ENCODE measurements around the gene LIF. TPM values are rescaled to one million over a fixed set of nuclear protein-coding genes. Genes with fewer than 3 reads are reported as not detected.
A peak's percentile ranks its signal among the peaks of the same experiment; 100 is the strongest.
"Not testable (repeated sequence)": the region's sequence is repeated elsewhere in the genome, so short reads cannot be mapped to it uniquely, and the experiment has no call there.

LIF gene
- total RNA-seq, 3 donors from 2014 or later (not counting 1 experiment from before 2014, with no cell fraction given), result 2.0 to 2.7 (median 2.6) TPM

GRCh38 chr22:30202531-30203006 is 44.0 kb downstream of the LIF start:
- no peak overlapping the region for H3K4me3 ChIP-seq (ENCODE audit: low read length)
- H3K9me3 ChIP-seq (ENCODE audit: control insufficient read depth, insufficient read depth, low read length), result no peaks in the 10 kb centered on the region
- Mint-ChIP-seq H3K4me1 (peaks cover under 1 to 6% of the 10 kb centered on the region in 2 donors), H3K9me3 (no peaks in the 10 kb centered on the region), H3K27ac (no peak overlapping the region), H3K27me3 (ENCODE audit: low read depth in 2 of 2) (no peaks in the 10 kb centered on the region), H3K36me3 (no peaks in the 10 kb centered on the region), H3K4me3 (no peak overlapping the region)
- no peak overlapping the region for H3K27ac ChIP-seq (ENCODE audit: low read length)
- DNase-seq (no peak), ATAC-seq (no peak)
- H3K4me1 ChIP-seq (ENCODE audit: control insufficient read depth, insufficient read depth, low read length), result no peaks in the 10 kb centered on the region
- no peaks in the 10 kb centered on the region for H3K27me3 ChIP-seq (ENCODE audit: control insufficient read depth, insufficient read depth, low read length)
- intact Hi-C loops (cut with micrococcal nuclease), result no loop called here
- 83% methylated on average over 9 of the region's 9 CpGs for WGBS (ENCODE audit: insufficient coverage)
- TF ChIP-seq, protein P1, sequence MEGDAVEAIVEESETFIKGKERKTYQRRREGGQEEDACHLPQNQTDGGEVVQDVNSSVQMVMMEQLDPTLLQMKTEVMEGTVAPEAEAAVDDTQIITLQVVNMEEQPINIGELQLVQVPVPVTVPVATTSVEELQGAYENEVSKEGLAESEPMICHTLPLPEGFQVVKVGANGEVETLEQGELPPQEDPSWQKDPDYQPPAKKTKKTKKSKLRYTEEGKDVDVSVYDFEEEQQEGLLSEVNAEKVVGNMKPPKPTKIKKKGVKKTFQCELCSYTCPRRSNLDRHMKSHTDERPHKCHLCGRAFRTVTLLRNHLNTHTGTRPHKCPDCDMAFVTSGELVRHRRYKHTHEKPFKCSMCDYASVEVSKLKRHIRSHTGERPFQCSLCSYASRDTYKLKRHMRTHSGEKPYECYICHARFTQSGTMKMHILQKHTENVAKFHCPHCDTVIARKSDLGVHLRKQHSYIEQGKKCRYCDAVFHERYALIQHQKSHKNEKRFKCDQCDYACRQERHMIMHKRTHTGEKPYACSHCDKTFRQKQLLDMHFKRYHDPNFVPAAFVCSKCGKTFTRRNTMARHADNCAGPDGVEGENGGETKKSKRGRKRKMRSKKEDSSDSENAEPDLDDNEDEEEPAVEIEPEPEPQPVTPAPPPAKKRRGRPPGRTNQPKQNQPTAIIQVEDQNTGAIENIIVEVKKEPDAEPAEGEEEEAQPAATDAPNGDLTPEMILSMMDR (IDR thresholded peaks at IDR 0.05), result no peak
- H3K36me3 ChIP-seq (ENCODE audit: control insufficient read depth, insufficient read depth, low read length), result no peaks in the 10 kb centered on the region

DNA sequence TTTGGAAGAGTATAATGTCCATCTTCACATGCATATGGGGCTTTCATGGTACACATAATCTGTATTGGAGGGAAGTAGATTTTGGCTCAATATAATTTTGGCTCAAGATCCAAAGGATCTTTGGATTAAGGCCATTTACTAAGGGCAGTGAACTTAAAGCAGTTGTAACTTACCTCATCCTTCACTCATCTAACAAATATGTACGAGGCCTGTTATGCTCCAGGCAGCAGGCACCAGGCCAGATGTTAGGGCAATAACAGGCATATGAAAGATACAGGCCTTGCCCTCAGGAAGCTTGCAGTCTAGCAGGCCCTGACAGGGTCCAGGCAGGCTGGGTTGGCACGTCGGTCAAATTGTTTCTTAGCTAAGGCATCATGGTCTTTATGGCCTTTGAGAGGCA is 44.6 kb downstream of the LIF start:
- no peaks in the 10 kb centered on the region for H3K27me3 ChIP-seq (ENCODE audit: control insufficient read depth, insufficient read depth, low read length)
- H3K36me3 Mint-ChIP-seq, result no peaks in the 10 kb centered on the region
- H3K4me1 Mint-ChIP-seq, result peaks cover 7 to 12% of the 10 kb centered on the region in 2 donors
- peaks cover 4% of the 10 kb centered on the region for H3K4me1 ChIP-seq (ENCODE audit: control insufficient read depth, insufficient read depth, low read length)
- no peak overlapping the region for H3K4me3 ChIP-seq (ENCODE audit: low read length)
- ATAC-seq, result no peak
- TF ChIP-seq, protein P1 (IDR thresholded peaks at IDR 0.05), result no peak
- no peaks in the 10 kb centered on the region for H3K9me3 ChIP-seq (ENCODE audit: control insufficient read depth, insufficient read depth, low read length)
- DNase-seq, result no peak
- H3K36me3 ChIP-seq (ENCODE audit: control insufficient read depth, insufficient read depth, low read length), result no peaks in the 10 kb centered on the region
- no peak overlapping the region for H3K4me3 Mint-ChIP-seq
- WGBS (ENCODE audit: insufficient coverage), result 95% methylated on average over 3 of the region's 3 CpGs
- H3K27ac Mint-ChIP-seq, result no peak overlapping the region
- H3K27ac ChIP-seq (ENCODE audit: low read length), result no peak overlapping the region
- intact Hi-C loops (cut with micrococcal nuclease), result no loop called here
- no peaks in the 10 kb centered on the region for H3K27me3 Mint-ChIP-seq (ENCODE audit: low read depth in 2 of 2)
- H3K9me3 Mint-ChIP-seq, result no peaks in the 10 kb centered on the region

DNA sequence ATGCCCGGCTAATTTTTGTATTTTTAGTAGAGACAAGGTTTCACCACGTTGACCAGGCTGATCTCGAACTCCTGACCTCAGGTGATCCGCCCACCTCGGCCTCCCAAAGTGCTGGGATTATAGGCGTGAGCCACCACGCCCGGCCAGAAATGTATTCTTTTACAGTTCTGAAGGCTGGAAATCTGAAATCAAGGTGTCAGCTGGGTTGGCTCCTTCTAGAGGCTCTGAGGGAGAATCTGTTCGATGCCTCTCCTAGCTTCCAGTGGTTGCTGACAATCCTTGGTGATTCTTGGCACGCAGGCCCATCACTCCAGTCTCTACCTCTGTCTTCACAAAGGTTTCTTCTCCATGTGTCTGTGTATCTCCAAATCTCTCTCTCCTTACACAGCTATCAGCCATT is 45.7 kb downstream of the LIF start:
- intact Hi-C loops (cut with micrococcal nuclease); ATAC-seq: not testable (repeated sequence)
- peaks cover 17 to 23% of the 10 kb centered on the region in 2 donors for H3K4me1 Mint-ChIP-seq

GRCh38 chr22:30198921-30199320 is 47.6 kb downstream of the LIF start:
- Histone ChIP-seq H3K9me3 (ENCODE audit: control insufficient read depth, insufficient read depth, low read length) (no peaks in the 10 kb centered on the region), H3K4me1 (ENCODE audit: control insufficient read depth, insufficient read depth, low read length) (peaks cover 21% of the 10 kb centered on the region), H3K27ac (ENCODE audit: low read length) (no peak overlapping the region), H3K27me3 (ENCODE audit: control insufficient read depth, insufficient read depth, low read length) (no peaks in the 10 kb centered on the region), H3K36me3 (ENCODE audit: control insufficient read depth, insufficient read depth, low read length) (no peaks in the 10 kb centered on the region), H3K4me3 (ENCODE audit: low read length) (no peak overlapping the region)
- H3K27me3 Mint-ChIP-seq (ENCODE audit: low read depth in 2 of 2), result no peaks in the 10 kb centered on the region
- intact Hi-C loops (cut with micrococcal nuclease), result loop anchor here (5.0 kb wide), 2 partner anchors 38 to 238 kb away; no protein-coding TSS in a partner anchor
- TF ChIP-seq, protein P1 (IDR thresholded peaks at IDR 0.05), result no peak
- WGBS (ENCODE audit: insufficient coverage), result 64% methylated on average over 4 of the region's 4 CpGs
- DNase-seq (no peak), ATAC-seq (no peak)
- peaks cover 25 to 37% of the 10 kb centered on the region in 2 donors for H3K4me1 Mint-ChIP-seq
- no peaks in the 10 kb centered on the region for H3K9me3 Mint-ChIP-seq
- peak overlapping the region; percentile 41 to 78 for H3K27ac Mint-ChIP-seq
- no peak overlapping the region for H3K4me3 Mint-ChIP-seq
- no peaks in the 10 kb centered on the region for H3K36me3 Mint-ChIP-seq

More for the DNA sequence above, 45.7 kb downstream of the LIF start:
- H3K27ac Mint-ChIP-seq; H3K9me3 Mint-ChIP-seq; H3K9me3 ChIP-seq (ENCODE audit: control insufficient read depth, insufficient read depth, low read length); H3K36me3 ChIP-seq (ENCODE audit: control insufficient read depth, insufficient read depth, low read length); H3K27ac ChIP-seq (ENCODE audit: low read length); H3K4me3 ChIP-seq (ENCODE audit: low read length); DNase-seq; H3K4me3 Mint-ChIP-seq; H3K27me3 ChIP-seq (ENCODE audit: control insufficient read depth, insufficient read depth, low read length); H3K27me3 Mint-ChIP-seq (ENCODE audit: low read depth in 2 of 2); H3K36me3 Mint-ChIP-seq: not testable (repeated sequence)
- H3K4me1 ChIP-seq (ENCODE audit: control insufficient read depth, insufficient read depth, low read length), result peaks cover 14% of the 10 kb centered on the region
- WGBS (ENCODE audit: insufficient coverage), result 96% methylated on average over 10 of the region's 10 CpGs
